ENCODE measurements around the gene CLEC4E.
"Not testable (repeated sequence)": the region's sequence is repeated elsewhere in the genome, so short reads cannot be mapped to it uniquely, and the experiment has no call there.

CLEC4E gene

GRCh38 chr12:8540831-8541230 lies at the start of gene CLEC4E:
CLEC4E (minus strand) TSS chr12:8540905; CDS start chr12:8540797, 108 bp downstream.
- DNase-seq, result not testable (repeated sequence)

GRCh38 chr12:8589679-8590078 lies 49.0 kb upstream of the CLEC4E start:
- DNase-seq, result no peak

GRCh38 chr12:8584478-8584877 lies 43.8 kb upstream of the CLEC4E start:
- not testable (repeated sequence) for DNase-seq

GRCh38 chr12:8584004-8584403 lies 43.3 kb upstream of the CLEC4E start:
- no peak for DNase-seq

- no peak for DNase-seq
Measured at GRCh38 chr12:8581098-8581784, 40.5 kb upstream of the CLEC4E start.

GRCh38 chr12:8577879-8578278 lies 37.2 kb upstream of the CLEC4E start:
- no peak for DNase-seq

- peak; percentile 51 for DNase-seq
Measured at GRCh38 chr12:8572507-8572906, 31.8 kb upstream of the CLEC4E start.

GRCh38 chr12:8566525-8566924 lies 25.8 kb upstream of the CLEC4E start:
- DNase-seq, result no peak

- DNase-seq, result not testable (repeated sequence)
Measured at GRCh38 chr12:8566052-8566451, 25.3 kb upstream of the CLEC4E start.

- no peak for DNase-seq
Measured at GRCh38 chr12:8564656-8565055, 24.0 kb upstream of the CLEC4E start.

GRCh38 chr12:8563356-8563755 lies 22.7 kb upstream of the CLEC4E start:
- no peak for DNase-seq

- no peak for DNase-seq
Measured at GRCh38 chr12:8562310-8562709, 21.6 kb upstream of the CLEC4E start.

- DNase-seq, result no peak
Measured at GRCh38 chr12:8561011-8561410, 20.3 kb upstream of the CLEC4E start.

GRCh38 chr12:8559676-8560075 lies 19.0 kb upstream of the CLEC4E start:
- DNase-seq, result no peak

- DNase-seq, result no peak
Measured at GRCh38 chr12:8556531-8557097, 15.9 kb upstream of the CLEC4E start.

GRCh38 chr12:8554451-8555195 lies 13.9 kb upstream of the CLEC4E start:
- no peak for DNase-seq

- no peak for DNase-seq
Measured at GRCh38 chr12:8553088-8553627, 12.5 kb upstream of the CLEC4E start.

GRCh38 chr12:8549381-8549780 lies 8.7 kb upstream of the CLEC4E start:
- no peak for DNase-seq

- no peak for DNase-seq
Measured at GRCh38 chr12:8548192-8548591, 7.5 kb upstream of the CLEC4E start.

- no peak for DNase-seq
Measured at GRCh38 chr12:8547645-8548044, 6.9 kb upstream of the CLEC4E start.

GRCh38 chr12:8546591-8546990 lies 5.9 kb upstream of the CLEC4E start:
- no peak for DNase-seq

GRCh38 chr12:8544295-8544694 lies 3.6 kb upstream of the CLEC4E start:
- peak; percentile 63 for DNase-seq

GRCh38 chr12:8541562-8541961 lies 857 bp upstream of the CLEC4E start:
- DNase-seq, result no peak

GRCh38 chr12:8537820-8538219 lies 2.9 kb downstream of the CLEC4E start:
- DNase-seq, result not testable (repeated sequence)

All from CD4-positive, alpha-beta T cell treated with Interleukin-15 for 1 hour (primary cell).